OCI-LY7 (cell line): Measurements from ENCODE around the gene CES2.

Source experiments
- CTCF ChIP-seq: fragments of 200-600 bp; sonication (generic); conservative IDR thresholded peaks from 2 replicates; pipeline ENCODE4 v1.5.1; 2014; ENCODE audit warnings: mild to moderate bottlenecking, antibody characterized with exemption, low read length, moderate library complexity, mixed read lengths
- EZH2phosphoT487 ChIP-seq: fragments of 200-600 bp; sonication (generic); IDR thresholded peaks from 2 replicates; pipeline ENCODE4 v1.6.1; 2018; ENCODE audit warnings: low read depth, borderline replicate concordance, mild to moderate bottlenecking, mixed run types, antibody characterized with exemption, low read length, moderate library complexity, mixed read lengths

GRCh38 chr16:66921729-66922450 lies 13.4 kb upstream of the CES2 start:
- TF ChIP-seq CTCF (no peak), EZH2phosphoT487 (no peak)
